ENCODE data around the gene SLC4A4.

Gene SLC4A4

GRCh38 chr4:71366766-71367165 lies 27.9 kb downstream of the SLC4A4 start:
- DNase-seq (ENCODE audit: low spot score) (no peak), ATAC-seq (ENCODE audit: low read depth) (no peak)
- Histone ChIP-seq H3K27ac (ENCODE audit: poor library complexity, severe bottlenecking) (no peak overlapping the region), H3K9me3 (ENCODE audit: severe bottlenecking) (no peaks in the 10 kb centered on the region), H3K4me1 (ENCODE audit: insufficient read depth, poor library complexity, severe bottlenecking) (no peaks in the 10 kb centered on the region), H3K4me3 (ENCODE audit: severe bottlenecking) (no peak overlapping the region), H3K36me3 (ENCODE audit: low read depth) (no peaks in the 10 kb centered on the region), H3K27me3 (ENCODE audit: insufficient read depth, poor library complexity, severe bottlenecking) (no peaks in the 10 kb centered on the region)
- no peak for TF ChIP-seq CTCF (IDR thresholded peaks at IDR 0.05; ENCODE audit: poor library complexity, severe bottlenecking)

GRCh38 chr4:71367546-71367945 lies 28.7 kb downstream of the SLC4A4 start:
- Histone ChIP-seq H3K27ac (ENCODE audit: poor library complexity, severe bottlenecking) (no peak overlapping the region), H3K4me1 (ENCODE audit: insufficient read depth, poor library complexity, severe bottlenecking) (no peaks in the 10 kb centered on the region), H3K4me3 (ENCODE audit: severe bottlenecking) (no peak overlapping the region), H3K36me3 (ENCODE audit: low read depth) (no peaks in the 10 kb centered on the region), H3K27me3 (ENCODE audit: insufficient read depth, poor library complexity, severe bottlenecking) (no peaks in the 10 kb centered on the region), H3K9me3 (ENCODE audit: severe bottlenecking) (no peaks in the 10 kb centered on the region)
- TF ChIP-seq CTCF (IDR thresholded peaks at IDR 0.05; ENCODE audit: poor library complexity, severe bottlenecking), result no peak
- DNase-seq (ENCODE audit: low spot score) (no peak), ATAC-seq (ENCODE audit: low read depth) (no peak)

GRCh38 chr4:71368906-71369305 lies 30.1 kb downstream of the SLC4A4 start:
- H3K27ac ChIP-seq (ENCODE audit: poor library complexity, severe bottlenecking), result no peak overlapping the region
- H3K4me3 ChIP-seq (ENCODE audit: severe bottlenecking), result no peak overlapping the region
- DNase-seq (ENCODE audit: low spot score) (no peak), ATAC-seq (ENCODE audit: low read depth) (no peak)
- H3K4me1 ChIP-seq (ENCODE audit: insufficient read depth, poor library complexity, severe bottlenecking), result no peaks in the 10 kb centered on the region
- no peaks in the 10 kb centered on the region for H3K36me3 ChIP-seq (ENCODE audit: low read depth)
- TF ChIP-seq CTCF (IDR thresholded peaks at IDR 0.05; ENCODE audit: poor library complexity, severe bottlenecking), result no peak
- H3K27me3 ChIP-seq (ENCODE audit: insufficient read depth, poor library complexity, severe bottlenecking), result no peaks in the 10 kb centered on the region
- no peaks in the 10 kb centered on the region for H3K9me3 ChIP-seq (ENCODE audit: severe bottlenecking)

- Histone ChIP-seq H3K9me3 (ENCODE audit: severe bottlenecking) (no peaks in the 10 kb centered on the region), H3K27me3 (ENCODE audit: insufficient read depth, poor library complexity, severe bottlenecking) (no peaks in the 10 kb centered on the region), H3K36me3 (ENCODE audit: low read depth) (no peaks in the 10 kb centered on the region), H3K4me1 (ENCODE audit: insufficient read depth, poor library complexity, severe bottlenecking) (no peaks in the 10 kb centered on the region), H3K4me3 (ENCODE audit: severe bottlenecking) (no peak overlapping the region), H3K27ac (ENCODE audit: poor library complexity, severe bottlenecking) (no peak overlapping the region)
- no peak for DNase-seq (ENCODE audit: low spot score)
- no peak for TF ChIP-seq CTCF (IDR thresholded peaks at IDR 0.05; ENCODE audit: poor library complexity, severe bottlenecking)
- no peak for ATAC-seq (ENCODE audit: low read depth)
Observed at GRCh38 chr4:71369536-71369935, 30.7 kb downstream of the SLC4A4 start.

- Histone ChIP-seq H3K4me3 (ENCODE audit: severe bottlenecking) (no peak overlapping the region), H3K27me3 (ENCODE audit: insufficient read depth, poor library complexity, severe bottlenecking) (no peaks in the 10 kb centered on the region), H3K27ac (ENCODE audit: poor library complexity, severe bottlenecking) (no peak overlapping the region), H3K36me3 (ENCODE audit: low read depth) (no peaks in the 10 kb centered on the region), H3K4me1 (ENCODE audit: insufficient read depth, poor library complexity, severe bottlenecking) (no peaks in the 10 kb centered on the region), H3K9me3 (ENCODE audit: severe bottlenecking) (no peaks in the 10 kb centered on the region)
- DNase-seq (ENCODE audit: low spot score) (no peak), ATAC-seq (ENCODE audit: low read depth) (no peak)
- TF ChIP-seq CTCF (IDR thresholded peaks at IDR 0.05; ENCODE audit: poor library complexity, severe bottlenecking), result no peak
Observed at GRCh38 chr4:71375494-71375893, 36.7 kb downstream of the SLC4A4 start.
